Karpas-422 (cell line): ENCODE data around the gene HSF4. TPM values are rescaled to one million over a fixed set of nuclear protein-coding genes. Genes with fewer than 3 reads are reported as not detected.
A peak's percentile ranks its signal among the peaks of the same experiment; 100 is the strongest.
"Not testable (repeated sequence)": the region's sequence is repeated elsewhere in the genome, so short reads cannot be mapped to it uniquely, and the experiment has no call there.

Source experiments
- DNase-seq: peaks from one replicate; pipeline ENCODE4 v3.0.0-alpha.2; 2015
- H2AFZ ChIP-seq: fragments of 200-600 bp; sonication (generic); 2 replicates; pipeline ENCODE4 v1.6.1; 2014; ENCODE audit warnings: antibody characterized with exemption, low read length, mixed read lengths
- H3K27ac ChIP-seq: fragments of 200-600 bp; sonication (generic); 2 replicates; pipeline ENCODE4 v1.5.1; 2014; ENCODE audit warnings: mild to moderate bottlenecking, low read length, moderate library complexity
- H3K27me3 ChIP-seq: fragments of 200-600 bp; sonication (generic); 2 replicates; pipeline ENCODE4 v1.6.1; 2014; ENCODE audit warnings: low read length, mixed read lengths
- H3K36me3 ChIP-seq: fragments of 200-600 bp; sonication (generic); 2 replicates; pipeline ENCODE4 v1.6.1; 2014; ENCODE audit warnings: low read length, mixed read lengths; ENCODE audit not compliant: insufficient read depth
- H3K4me1 ChIP-seq: fragments of 200-600 bp; sonication (generic); 2 replicates; pipeline ENCODE4 v1.6.1; 2014; ENCODE audit warnings: mild to moderate bottlenecking, low read length, mixed read lengths
- H3K4me2 ChIP-seq: fragments of 200-600 bp; sonication (generic); 2 replicates; pipeline ENCODE4 v1.6.1; 2014; ENCODE audit warnings: low read length, low read depth, mild to moderate bottlenecking; ENCODE audit not compliant: poor library complexity, severe bottlenecking
- H3K4me3 ChIP-seq: fragments of 200-600 bp; sonication (generic); 2 replicates; pipeline ENCODE4 v1.5.1; 2014; ENCODE audit warnings: mild to moderate bottlenecking, antibody characterized with exemption, low read length, mixed read lengths
- H3K79me2 ChIP-seq: fragments of 200-600 bp; sonication (generic); 2 replicates; pipeline ENCODE4 v1.6.1; 2014; ENCODE audit warnings: mild to moderate bottlenecking, low read length, mixed read lengths
- H3K9ac ChIP-seq: fragments of 200-600 bp; sonication (generic); 2 replicates; pipeline ENCODE4 v1.6.0; 2014; ENCODE audit warnings: low read length
- H3K9me2 ChIP-seq: fragments of 200-600 bp; sonication (generic), shearing (Covaris generic); replicated peaks from 2 replicates; pipeline ENCODE4 v1.6.0; 2014; ENCODE audit warnings: mild to moderate bottlenecking, low read length, moderate library complexity; ENCODE audit not compliant: insufficient read depth
- H3K9me3 ChIP-seq: fragments of 300-700, 200-600 bp; sonication (generic); 2 replicates; pipeline ENCODE4 v1.6.1; 2014; ENCODE audit warnings: low read length, mixed read lengths
- H4K20me1 ChIP-seq: fragments of 200-600 bp; sonication (generic); 2 replicates; pipeline ENCODE4 v1.6.1; 2014; ENCODE audit warnings: mild to moderate bottlenecking, antibody characterized with exemption, low read length, low read depth; ENCODE audit not compliant: insufficient read depth
- total RNA-seq: library from RNA; depleted of rRNA; stranded (reverse); fragments of >200 nt; shearing (Covaris generic); gene quantifications from 2 replicates; pipeline ENCODE4 v1.2.3, GENCODE V29; 2014; ENCODE audit warnings: low replicate concordance; rRNA removed

Gene HSF4, protein sequence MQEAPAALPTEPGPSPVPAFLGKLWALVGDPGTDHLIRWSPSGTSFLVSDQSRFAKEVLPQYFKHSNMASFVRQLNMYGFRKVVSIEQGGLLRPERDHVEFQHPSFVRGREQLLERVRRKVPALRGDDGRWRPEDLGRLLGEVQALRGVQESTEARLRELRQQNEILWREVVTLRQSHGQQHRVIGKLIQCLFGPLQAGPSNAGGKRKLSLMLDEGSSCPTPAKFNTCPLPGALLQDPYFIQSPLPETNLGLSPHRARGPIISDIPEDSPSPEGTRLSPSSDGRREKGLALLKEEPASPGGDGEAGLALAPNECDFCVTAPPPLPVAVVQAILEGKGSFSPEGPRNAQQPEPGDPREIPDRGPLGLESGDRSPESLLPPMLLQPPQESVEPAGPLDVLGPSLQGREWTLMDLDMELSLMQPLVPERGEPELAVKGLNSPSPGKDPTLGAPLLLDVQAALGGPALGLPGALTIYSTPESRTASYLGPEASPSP
- 12.4 and 15.2 TPM in 2 replicates for total RNA-seq

- Histone ChIP-seq H3K79me2 (no peaks in the 10 kb centered on the region), H4K20me1 (peaks cover 10% of the 10 kb centered on the region; the same call in 1 of the 2 replicates), H3K4me1 (peaks cover 24% of the 10 kb centered on the region), H3K4me3 (peak within 1 kb of the TSS; percentile 25; the same call in 1 of the 2 replicates), H3K9ac (no peak within 1 kb of the TSS), H3K4me2 (peak within 1 kb of the TSS; percentile 38), H3K36me3 (no peaks in the 10 kb centered on the region), H3K27me3 (no peaks in the 10 kb centered on the region), H3K27ac (no peak within 1 kb of the TSS), H3K9me2 (no peaks in the 10 kb centered on the region), H2AFZ (no peak within 1 kb of the TSS), H3K9me3 (no peaks in the 10 kb centered on the region)
- no peak for DNase-seq
Observed at GRCh38 chr16:67164599-67165061, at the start of gene HSF4. Gene HSF4 (plus strand): TSS chr16:67164745. CDS start chr16:67164812, 67 bp downstream.

GRCh38 chr16:67114793-67115192 is 49.8 kb upstream of the HSF4 start:
- Histone ChIP-seq H3K4me3 (no peak overlapping the region), H3K9ac (no peak overlapping the region), H3K9me3 (no peaks in the 10 kb centered on the region), H3K79me2 (peaks cover 78% of the 10 kb centered on the region), H3K27me3 (no peaks in the 10 kb centered on the region), H4K20me1 (no peaks in the 10 kb centered on the region), H3K4me2 (no peak overlapping the region), H3K27ac (no peak overlapping the region), H3K36me3 (no peaks in the 10 kb centered on the region; the same call in 1 of the 2 replicates), H2AFZ (no peak overlapping the region), H3K9me2 (no peaks in the 10 kb centered on the region), H3K4me1 (peaks cover 13% of the 10 kb centered on the region)
- no peak for DNase-seq

DNA sequence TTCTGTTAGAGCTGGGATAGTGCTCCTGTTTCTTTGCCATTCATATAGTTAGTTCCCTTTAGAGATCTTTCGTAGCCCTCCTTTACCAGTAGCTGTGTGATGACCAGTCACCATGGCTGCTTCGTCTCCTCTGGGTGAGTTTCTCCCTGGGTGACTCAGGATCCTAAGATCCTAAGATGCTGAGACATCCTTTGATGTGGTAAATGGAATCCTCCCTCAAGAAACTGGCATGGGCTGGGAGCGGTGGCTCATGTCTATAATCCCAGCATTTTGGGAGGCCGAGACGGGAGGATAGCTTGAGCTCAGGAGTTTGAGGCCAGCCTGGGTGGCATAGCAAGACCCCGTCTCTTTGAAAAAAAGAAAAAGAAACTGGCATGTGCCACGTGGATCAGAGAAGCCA is 48.9 kb upstream of the HSF4 start:
- Histone ChIP-seq H3K27ac (no peak overlapping the region), H3K9ac (no peak overlapping the region), H3K9me2 (no peaks in the 10 kb centered on the region), H3K9me3 (no peaks in the 10 kb centered on the region), H3K4me2 (no peak overlapping the region), H2AFZ (no peak overlapping the region), H3K4me3 (no peak overlapping the region), H3K79me2 (peaks cover 70% of the 10 kb centered on the region), H3K27me3 (no peaks in the 10 kb centered on the region), H3K36me3 (no peaks in the 10 kb centered on the region; the same call in 1 of the 2 replicates), H4K20me1 (no peaks in the 10 kb centered on the region), H3K4me1 (peaks cover 20% of the 10 kb centered on the region)
- no peak for DNase-seq

DNA sequence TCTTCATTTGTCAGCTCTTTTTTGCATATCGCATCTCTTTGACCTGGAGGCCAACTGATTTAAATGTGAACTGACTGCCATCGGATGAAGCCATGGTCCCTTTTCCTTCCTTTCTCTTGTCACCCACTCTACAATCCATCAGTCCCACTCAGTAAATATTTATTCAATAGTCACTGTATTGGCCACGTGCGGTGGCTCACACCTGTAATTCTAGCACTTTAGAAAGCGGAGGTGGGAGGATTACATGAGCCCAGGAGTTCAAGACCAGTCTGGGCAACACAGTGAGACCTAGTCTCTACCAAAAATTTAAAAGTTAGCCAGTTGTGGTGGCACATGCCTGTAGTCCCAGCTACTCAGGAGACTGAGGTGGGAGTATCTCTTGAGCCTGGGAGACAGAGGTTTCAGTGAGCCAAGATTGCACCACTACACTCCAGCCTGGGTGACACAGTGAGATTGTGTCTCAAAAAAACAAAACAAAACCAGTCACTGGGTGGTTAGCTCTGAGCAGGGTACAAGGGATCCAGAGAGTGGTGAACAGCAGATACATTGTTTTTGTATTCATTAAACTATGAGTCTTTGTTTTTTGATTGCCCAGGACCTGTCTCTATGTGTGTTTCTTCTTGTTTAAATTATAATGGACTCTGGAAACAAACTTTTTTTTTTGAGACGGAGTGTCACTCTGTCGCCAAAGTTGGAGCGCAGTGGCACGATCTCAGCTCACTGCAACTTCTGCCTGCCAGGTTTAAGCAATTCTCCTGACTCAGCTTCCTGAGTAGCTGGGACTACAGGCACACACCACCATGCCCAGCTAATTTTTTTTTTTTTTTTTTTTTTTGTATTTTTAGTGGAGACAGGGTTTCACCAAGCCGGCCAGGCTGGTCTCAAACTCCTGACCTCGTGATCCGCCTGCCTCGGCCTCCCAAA is 47.9 kb upstream of the HSF4 start:
- H3K79me2 ChIP-seq, result peaks cover 60% of the 10 kb centered on the region
- DNase-seq, result no peak
- H3K36me3 ChIP-seq, result no peaks in the 10 kb centered on the region; the same call in 1 of the 2 replicates
- no peak overlapping the region for H3K9ac ChIP-seq
- H4K20me1 ChIP-seq, result no peaks in the 10 kb centered on the region
- H3K9me3 ChIP-seq, result no peaks in the 10 kb centered on the region
- H3K4me1 ChIP-seq, result peaks cover 15% of the 10 kb centered on the region
- H3K27me3 ChIP-seq, result no peaks in the 10 kb centered on the region
- no peak overlapping the region for H3K27ac ChIP-seq
- no peak overlapping the region for H3K4me2 ChIP-seq
- no peak overlapping the region for H2AFZ ChIP-seq
- no peaks in the 10 kb centered on the region for H3K9me2 ChIP-seq
- H3K4me3 ChIP-seq, result no peak overlapping the region

DNA sequence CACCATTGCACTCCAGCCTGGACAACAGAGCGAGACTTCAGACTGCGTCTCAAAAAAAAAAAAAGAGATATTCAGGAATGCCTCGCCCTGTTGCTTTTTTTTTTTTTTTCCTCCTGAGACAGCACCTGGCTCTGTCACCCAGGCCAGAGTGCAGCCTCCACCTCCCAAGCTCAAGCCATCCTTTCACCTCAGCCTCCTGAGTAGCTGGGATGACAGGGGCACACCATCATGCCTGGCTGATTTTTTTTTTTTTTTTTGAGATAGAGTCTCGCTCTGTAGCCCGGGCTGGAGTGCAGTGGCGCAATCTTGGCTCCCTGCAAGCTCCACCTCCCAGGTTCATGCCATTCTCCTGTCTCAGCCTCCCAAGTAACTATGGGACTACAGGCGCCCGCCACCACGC is 46.8 kb upstream of the HSF4 start:
- Histone ChIP-seq H3K4me2 (no peak overlapping the region), H3K9me3 (no peaks in the 10 kb centered on the region), H3K27ac (no peak overlapping the region), H3K9ac (no peak overlapping the region), H3K4me3 (no peak overlapping the region), H3K9me2 (no peaks in the 10 kb centered on the region), H3K4me1 (peaks cover 12% of the 10 kb centered on the region), H3K79me2 (peaks cover 49% of the 10 kb centered on the region), H4K20me1 (no peaks in the 10 kb centered on the region), H3K36me3 (no peaks in the 10 kb centered on the region; the same call in 1 of the 2 replicates), H2AFZ (no peak overlapping the region), H3K27me3 (no peaks in the 10 kb centered on the region)
- no peak for DNase-seq

GRCh38 chr16:67120025-67120424 is 44.5 kb upstream of the HSF4 start:
- H3K79me2 ChIP-seq, result peaks cover 35% of the 10 kb centered on the region

GRCh38 chr16:67122799-67123198 is 41.7 kb upstream of the HSF4 start:
- not testable (repeated sequence) for H3K79me2 ChIP-seq, H3K9ac ChIP-seq, H3K36me3 ChIP-seq, H4K20me1 ChIP-seq, H3K27ac ChIP-seq, DNase-seq, H3K9me3 ChIP-seq, H3K9me2 ChIP-seq, H3K27me3 ChIP-seq, H2AFZ ChIP-seq, H3K4me2 ChIP-seq, H3K4me3 ChIP-seq
- peaks cover 12% of the 10 kb centered on the region for H3K4me1 ChIP-seq

More at GRCh38 chr16:67120025-67120424, 44.5 kb upstream of the HSF4 start:
- Histone ChIP-seq H3K9ac (no peak overlapping the region), H3K36me3 (peaks cover 4% of the 10 kb centered on the region; the same call in 1 of the 2 replicates), H3K27ac (no peak overlapping the region; the same call in 1 of the 2 replicates), H3K9me3 (no peaks in the 10 kb centered on the region), H4K20me1 (no peaks in the 10 kb centered on the region), H3K9me2 (no peaks in the 10 kb centered on the region), H2AFZ (no peak overlapping the region), H3K4me3 (no peak overlapping the region), H3K4me2 (no peak overlapping the region), H3K27me3 (no peaks in the 10 kb centered on the region), H3K4me1 (peaks cover 12% of the 10 kb centered on the region)
- DNase-seq, result no peak
